ENCODE results near the gene TCF25.

TCF25 gene

GRCh38 chr16:89890200-89890599 lies 16.8 kb downstream of the TCF25 start (continued):
- TF ChIP-seq, protein P1, sequence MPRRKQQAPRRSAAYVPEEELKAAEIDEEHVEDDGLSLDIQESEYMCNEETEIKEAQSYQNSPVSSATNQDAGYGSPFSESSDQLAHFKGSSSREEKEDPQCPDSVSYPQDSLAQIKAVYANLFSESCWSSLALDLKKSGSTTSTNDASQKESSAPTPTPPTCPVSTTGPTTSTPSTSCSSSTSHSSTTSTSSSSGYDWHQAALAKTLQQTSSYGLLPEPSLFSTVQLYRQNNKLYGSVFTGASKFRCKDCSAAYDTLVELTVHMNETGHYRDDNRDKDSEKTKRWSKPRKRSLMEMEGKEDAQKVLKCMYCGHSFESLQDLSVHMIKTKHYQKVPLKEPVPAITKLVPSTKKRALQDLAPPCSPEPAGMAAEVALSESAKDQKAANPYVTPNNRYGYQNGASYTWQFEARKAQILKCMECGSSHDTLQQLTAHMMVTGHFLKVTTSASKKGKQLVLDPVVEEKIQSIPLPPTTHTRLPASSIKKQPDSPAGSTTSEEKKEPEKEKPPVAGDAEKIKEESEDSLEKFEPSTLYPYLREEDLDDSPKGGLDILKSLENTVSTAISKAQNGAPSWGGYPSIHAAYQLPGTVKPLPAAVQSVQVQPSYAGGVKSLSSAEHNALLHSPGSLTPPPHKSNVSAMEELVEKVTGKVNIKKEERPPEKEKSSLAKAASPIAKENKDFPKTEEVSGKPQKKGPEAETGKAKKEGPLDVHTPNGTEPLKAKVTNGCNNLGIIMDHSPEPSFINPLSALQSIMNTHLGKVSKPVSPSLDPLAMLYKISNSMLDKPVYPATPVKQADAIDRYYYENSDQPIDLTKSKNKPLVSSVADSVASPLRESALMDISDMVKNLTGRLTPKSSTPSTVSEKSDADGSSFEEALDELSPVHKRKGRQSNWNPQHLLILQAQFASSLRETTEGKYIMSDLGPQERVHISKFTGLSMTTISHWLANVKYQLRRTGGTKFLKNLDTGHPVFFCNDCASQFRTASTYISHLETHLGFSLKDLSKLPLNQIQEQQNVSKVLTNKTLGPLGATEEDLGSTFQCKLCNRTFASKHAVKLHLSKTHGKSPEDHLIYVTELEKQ (tag by site-specific recombination; IDR thresholded peaks at IDR 0.05; ENCODE audit: borderline replicate concordance), result no peak
- no peak for TF ChIP-seq YY2 (tag by site-specific recombination; IDR thresholded peaks at IDR 0.05)
- no peak for TF ChIP-seq ZNF174 (tag by site-specific recombination; IDR thresholded peaks at IDR 0.05)
- no peak for TF ChIP-seq ZNF623 (tag by site-specific recombination; IDR thresholded peaks at IDR 0.05)
- TF ChIP-seq, protein P2, sequence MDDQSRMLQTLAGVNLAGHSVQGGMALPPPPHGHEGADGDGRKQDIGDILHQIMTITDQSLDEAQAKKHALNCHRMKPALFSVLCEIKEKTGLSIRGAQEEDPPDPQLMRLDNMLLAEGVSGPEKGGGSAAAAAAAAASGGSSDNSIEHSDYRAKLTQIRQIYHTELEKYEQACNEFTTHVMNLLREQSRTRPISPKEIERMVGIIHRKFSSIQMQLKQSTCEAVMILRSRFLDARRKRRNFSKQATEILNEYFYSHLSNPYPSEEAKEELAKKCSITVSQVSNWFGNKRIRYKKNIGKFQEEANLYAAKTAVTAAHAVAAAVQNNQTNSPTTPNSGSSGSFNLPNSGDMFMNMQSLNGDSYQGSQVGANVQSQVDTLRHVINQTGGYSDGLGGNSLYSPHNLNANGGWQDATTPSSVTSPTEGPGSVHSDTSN (CRISPR knock-in tag; IDR thresholded peaks at IDR 0.05), result no peak
- TF ChIP-seq GLI4 (tag by site-specific recombination; IDR thresholded peaks at IDR 0.05), result no peak
- TF ChIP-seq ZNF768 (tag by site-specific recombination; IDR thresholded peaks at IDR 0.05), result no peak

- CTCF ChIA-PET, result no interaction called here
Measured at GRCh38 chr16:89890886-89891657, 17.7 kb downstream of the TCF25 start.

GRCh38 chr16:89892055-89892630 lies 18.8 kb downstream of the TCF25 start:
- ChIA-PET POLR2A (interaction anchor here (0.6 kb wide), 1 partner anchor 63 kb away, joined by 3 read pairs; no protein-coding TSS in a partner anchor), CTCF (interaction anchor here (1.2 kb wide), 1 partner anchor 18 kb away, joined by 3 read pairs; no protein-coding TSS in a partner anchor)
- TF ChIP-seq SCRT1 (tag by site-specific recombination; IDR thresholded peaks at IDR 0.05; ENCODE audit: borderline replicate concordance) (no peak), HOXD13 (CRISPR knock-in tag; IDR thresholded peaks at IDR 0.05; ENCODE audit: borderline replicate concordance) (no peak), ZNF529 (tag by site-specific recombination; IDR thresholded peaks at IDR 0.05; ENCODE audit: insufficient replicate concordance) (no peak), ZNF560 (tag by site-specific recombination; IDR thresholded peaks at IDR 0.05; ENCODE audit: borderline replicate concordance) (no peak), ZNF311 (tag by site-specific recombination; IDR thresholded peaks at IDR 0.05; ENCODE audit: borderline replicate concordance) (no peak), ZNF16 (tag by site-specific recombination; IDR thresholded peaks at IDR 0.05; ENCODE audit: low read depth) (no peak), GLI4 (tag by site-specific recombination; IDR thresholded peaks at IDR 0.05) (no peak), ZNF335 (tag by site-specific recombination; conservative IDR thresholded peaks at IDR 0.05) (no peak), ZNF37A (tag by site-specific recombination; IDR thresholded peaks at IDR 0.05) (no peak), ZNF510 (tag by site-specific recombination; IDR thresholded peaks at IDR 0.05; ENCODE audit: insufficient replicate concordance) (no peak), ZNF558 (tag by site-specific recombination; IDR thresholded peaks at IDR 0.05) (no peak), IKZF3 (tag by site-specific recombination; IDR thresholded peaks at IDR 0.05) (no peak), REPIN1 (tag by site-specific recombination; IDR thresholded peaks at IDR 0.05; ENCODE audit: low read depth) (no peak)
- TF ChIP-seq, protein P3, sequence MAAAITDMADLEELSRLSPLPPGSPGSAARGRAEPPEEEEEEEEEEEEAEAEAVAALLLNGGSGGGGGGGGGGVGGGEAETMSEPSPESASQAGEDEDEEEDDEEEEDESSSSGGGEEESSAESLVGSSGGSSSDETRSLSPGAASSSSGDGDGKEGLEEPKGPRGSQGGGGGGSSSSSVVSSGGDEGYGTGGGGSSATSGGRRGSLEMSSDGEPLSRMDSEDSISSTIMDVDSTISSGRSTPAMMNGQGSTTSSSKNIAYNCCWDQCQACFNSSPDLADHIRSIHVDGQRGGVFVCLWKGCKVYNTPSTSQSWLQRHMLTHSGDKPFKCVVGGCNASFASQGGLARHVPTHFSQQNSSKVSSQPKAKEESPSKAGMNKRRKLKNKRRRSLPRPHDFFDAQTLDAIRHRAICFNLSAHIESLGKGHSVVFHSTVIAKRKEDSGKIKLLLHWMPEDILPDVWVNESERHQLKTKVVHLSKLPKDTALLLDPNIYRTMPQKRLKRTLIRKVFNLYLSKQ (tag by site-specific recombination; IDR thresholded peaks at IDR 0.05; ENCODE audit: borderline replicate concordance), result no peak
- no peaks in the 10 kb centered on the region for H3K4me1 ChIP-seq (ENCODE audit: control insufficient read depth, insufficient read depth, low read length)
- no peak overlapping the region for H3K4me3 ChIP-seq (ENCODE audit: low read depth, low read length)
- no peaks in the 10 kb centered on the region for H3K9me3 ChIP-seq (ENCODE audit: control insufficient read depth, insufficient read depth, low read depth, low read length)
- H3K36me3 ChIP-seq (ENCODE audit: control insufficient read depth in 2 of 2, insufficient read depth in 1 of 2, low read length in 2 of 2), result peaks cover 18 to 84% of the 10 kb centered on the region in 2 experiments; a peak in 2 of 3 replicates
- no peak overlapping the region for H3K27ac ChIP-seq (ENCODE audit: extremely low read depth, low read depth, low read length)

More at GRCh38 chr16:89890886-89891657, 17.7 kb downstream of the TCF25 start:
- Histone ChIP-seq H3K4me3 (ENCODE audit: low read depth, low read length) (no peak overlapping the region), H3K4me1 (ENCODE audit: control insufficient read depth, insufficient read depth, low read length) (no peaks in the 10 kb centered on the region), H3K9me3 (ENCODE audit: control insufficient read depth, insufficient read depth, low read depth, low read length) (no peaks in the 10 kb centered on the region), H3K27ac (ENCODE audit: extremely low read depth, low read depth, low read length) (no peak overlapping the region), H3K36me3 (ENCODE audit: control insufficient read depth in 2 of 2, insufficient read depth in 1 of 2, low read length in 2 of 2) (peaks cover 17 to 83% of the 10 kb centered on the region in 2 experiments; a peak in 2 of 3 replicates)
- POLR2A ChIA-PET, result interaction anchor here (0.6 to 1.8 kb wide), 2 partner anchors 18 to 62 kb away, joined by 3 to 5 read pairs; partner anchors contain the start of gene TCF25
- TF ChIP-seq ZNF10 (tag by site-specific recombination; IDR thresholded peaks at IDR 0.05) (no peak), ZBTB8A (tag by site-specific recombination; IDR thresholded peaks at IDR 0.05) (no peak), GLI2 (tag by site-specific recombination; IDR thresholded peaks at IDR 0.05; ENCODE audit: borderline replicate concordance, low read depth) (no peak)

All from HEK293 (cell line).